Measurements from ENCODE around the gene GNLY.

The GNLY gene

DNA sequence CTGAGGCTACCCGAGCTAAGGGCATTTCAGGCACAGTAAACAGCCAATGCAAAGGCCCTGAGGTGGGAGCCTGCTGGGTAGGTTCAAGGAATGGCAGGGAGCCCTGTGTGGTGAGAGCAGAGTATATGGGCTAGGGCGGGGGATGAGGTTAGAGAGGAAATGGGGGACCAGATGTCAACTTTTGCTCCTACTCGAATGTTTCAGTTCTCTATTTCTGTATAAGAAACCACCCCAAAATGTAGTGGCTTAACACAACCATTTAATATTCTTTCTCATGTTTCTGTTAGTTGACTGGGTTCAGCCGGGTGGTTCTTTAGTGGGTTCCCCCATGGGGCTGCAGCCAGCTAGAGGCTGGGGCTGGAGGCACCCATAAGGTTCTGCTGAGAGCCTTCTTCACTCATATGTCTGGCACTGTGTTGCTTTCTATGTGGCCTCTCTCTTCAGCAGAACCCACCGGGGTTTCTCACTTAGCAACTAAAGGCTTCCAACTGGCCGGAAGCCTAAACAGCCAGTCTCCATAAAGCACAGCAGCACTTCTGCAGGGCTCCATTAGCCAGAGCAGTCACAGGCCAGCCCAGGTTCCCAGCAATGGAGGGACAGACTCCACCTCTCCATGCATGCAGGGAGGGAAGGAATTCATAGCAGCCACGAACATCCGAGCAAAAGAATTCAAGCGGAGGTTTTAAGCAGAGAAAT is 54.0 kb downstream of the GNLY start:
- DNase-seq: no peak

All from NCI-H1930 (cell line).